SK-N-SH (cell line): ENCODE results near the gene GPR75. TPM values are rescaled to one million over a fixed set of nuclear protein-coding genes. Genes with fewer than 3 reads are reported as not detected.

ENCODE experiments used
- CTCF ChIA-PET: fragments of 300-600, 350-600 bp; formaldehyde crosslinking; extraction: SDS; loops from one replicate; lab custom pipeline; 2021; lab: Yijun Ruan, JAX
- POLR2A ChIA-PET: fragments of 350-600 bp; sonication (Branson Sonifier 250); formaldehyde crosslinking; extraction: SDS; loops from one replicate; lab custom pipeline; 2020; ENCODE audit warnings: antibody characterized with exemption, inconsistent platforms; lab: Yijun Ruan, JAX
- DNase-seq: peaks from one replicate; pipeline ENCODE4 v3.0.0; 2012
- H2AFZ ChIP-seq: fragments of 200-600 bp; sonication (generic); 2 replicates; pipeline ENCODE4 v1.8.1; 2016; ENCODE audit warnings: antibody characterized with exemption, mild to moderate bottlenecking, low read depth
- H3F3A ChIP-seq: fragments of 200-600 bp; sonication (generic); replicated peaks from 2 replicates; pipeline ENCODE3; 2016; ENCODE audit warnings: antibody characterized with exemption, mild to moderate bottlenecking; ENCODE audit not compliant: insufficient read depth
- H3K27ac ChIP-seq, 2 experiments: fragments of 200-500 bp in 1 of 2; fragments of 200-600 bp in 1 of 2; sonication (Bioruptor generic) in 1 of 2; sonication (generic), shearing (Covaris generic) in 1 of 2; 2 replicates each; pipeline versions ENCODE4 v1.5.1 to v1.6.1; 2014 to 2016; ENCODE audit warnings: low read depth in 2 of 2, inconsistent platforms in 1 of 2, low read length in 1 of 2, mild to moderate bottlenecking in 1 of 2, mixed read lengths in 1 of 2
- H3K27me3 ChIP-seq: fragments of 200-600 bp; sonication (generic), shearing (Covaris generic); 2 replicates; pipeline ENCODE4 v1.6.1; 2016; ENCODE audit warnings: mixed run types; ENCODE audit not compliant: insufficient read depth
- H3K36me3 ChIP-seq, 2 experiments: fragments of 200-500 bp in 1 of 2; fragments of 200-600 bp in 1 of 2; sonication (Bioruptor generic) in 1 of 2; sonication (generic) in 1 of 2; replicated peaks in 1 of 2; 2 replicates each; pipeline versions ENCODE3 to v1.5.1; 2014 to 2016; ENCODE audit warnings: low read length in 1 of 2, mild to moderate bottlenecking in 1 of 2; ENCODE audit not compliant: insufficient read depth in 2 of 2, control insufficient read depth in 1 of 2
- H3K4me1 ChIP-seq, 2 experiments: fragments of 200-500 bp in 1 of 2; fragments of 200-600 bp in 1 of 2; sonication (Bioruptor generic) in 1 of 2; sonication (generic), shearing (Covaris generic) in 1 of 2; 2 replicates each; pipeline versions ENCODE4 v1.5.1 to v1.6.1; 2014 to 2016; ENCODE audit warnings: low read depth in 1 of 2, low read length in 1 of 2, mixed run types in 1 of 2; ENCODE audit not compliant: insufficient read depth in 2 of 2, control insufficient read depth in 1 of 2
- H3K4me2 ChIP-seq: fragments of 200-600 bp; sonication (generic), shearing (Covaris generic); 2 replicates; pipeline ENCODE4 v1.6.1; 2017; ENCODE audit warnings: mixed run types
- H3K4me3 ChIP-seq, 2 experiments: fragments of 200-500 bp in 1 of 2; fragments of 200-600 bp in 1 of 2; sonication (Bioruptor generic) in 1 of 2; sonication (generic), shearing (Covaris generic) in 1 of 2; 2 replicates each; pipeline versions ENCODE4 v1.5.1 to v1.8.1; 2014 to 2016; ENCODE audit warnings: low read depth in 2 of 2, inconsistent platforms in 1 of 2, low read length in 1 of 2, mild to moderate bottlenecking in 1 of 2, mixed read lengths in 1 of 2, moderate library complexity in 1 of 2
- H3K79me2 ChIP-seq: fragments of 200-600 bp; sonication (generic); 2 replicates; pipeline ENCODE4 v1.8.1; 2017; ENCODE audit warnings: mild to moderate bottlenecking; ENCODE audit not compliant: insufficient read depth
- H3K9ac ChIP-seq: fragments of 200-600 bp; sonication (generic); 2 replicates; pipeline ENCODE4 v1.6.1; 2017; ENCODE audit warnings: mixed run types
- H3K9me2 ChIP-seq: fragments of 200-600 bp; sonication (generic); 2 replicates; pipeline ENCODE4 v1.6.1; 2017; ENCODE audit warnings: mixed run types
- H3K9me3 ChIP-seq: fragments of 200-600 bp; sonication (generic); 2 replicates; pipeline ENCODE4 v1.6.1; 2017; ENCODE audit warnings: mixed run types, mild to moderate bottlenecking, moderate library complexity
- H4K20me1 ChIP-seq: fragments of 200-600 bp; sonication (generic); 2 replicates; pipeline ENCODE4 v1.6.1; 2017; ENCODE audit warnings: mild to moderate bottlenecking, mixed run types; ENCODE audit not compliant: insufficient read depth
- CHD2 ChIP-seq: fragments of 150-350 bp; IDR thresholded peaks from 2 replicates; pipeline ENCODE4 v1.6.1; 2018; ENCODE audit warnings: low read length; ENCODE audit not compliant: partially characterized antibody
- ELF1 ChIP-seq: IDR thresholded peaks from 2 replicates; pipeline ENCODE4 v1.4.0; 2012
- FOSL2 ChIP-seq: IDR thresholded peaks from 2 replicates; pipeline ENCODE4 v1.4.0; 2012; ENCODE audit warnings: low read depth, mild to moderate bottlenecking, moderate library complexity, borderline replicate concordance
- FOXJ3 ChIP-seq: sonication (generic); formaldehyde crosslinking; IDR thresholded peaks from 2 replicates; pipeline ENCODE4 v1.5.1; 2020; ENCODE audit warnings: mild to moderate bottlenecking, missing genetic modification reagents
- FOXM1 ChIP-seq: IDR thresholded peaks from 2 replicates; pipeline ENCODE4 v1.4.0; 2012; ENCODE audit warnings: low read depth, mild to moderate bottlenecking
- GATA2 ChIP-seq: sonication (generic); formaldehyde crosslinking; IDR thresholded peaks from 2 replicates; pipeline ENCODE4 v1.5.0; 2020; ENCODE audit warnings: mild to moderate bottlenecking, missing genetic modification reagents
- JUND ChIP-seq: IDR thresholded peaks from 2 replicates; pipeline ENCODE4 v1.4.0; 2012
- NFIC ChIP-seq: IDR thresholded peaks from 2 replicates; pipeline ENCODE4 v1.4.0; 2012; ENCODE audit warnings: borderline replicate concordance
- NRF1 ChIP-seq: IDR thresholded peaks from 2 replicates; pipeline ENCODE4 v1.6.1; 2012; ENCODE audit warnings: low read depth, mild to moderate bottlenecking, low read length
- SIN3A ChIP-seq: IDR thresholded peaks from 2 replicates; pipeline ENCODE4 v1.6.1; 2012; ENCODE audit warnings: low read depth, mild to moderate bottlenecking, low read length, moderate library complexity, borderline replicate concordance
- TEAD4 ChIP-seq: IDR thresholded peaks from 2 replicates; pipeline ENCODE4 v1.4.0; 2012; ENCODE audit warnings: mild to moderate bottlenecking, borderline replicate concordance; ENCODE audit not compliant: insufficient read depth
- YY1 ChIP-seq: IDR thresholded peaks from 2 replicates; pipeline ENCODE4 v1.4.0; 2012; ENCODE audit warnings: low read depth, mild to moderate bottlenecking
- WGBS: methylation state at CpG from one replicate; pipeline ENCODE4 v1.1.6; 2017; ENCODE audit warnings: low lambda C conversion rate; 5-methylcytosine and 5-hydroxymethylcytosine counted together
- polyA plus RNA-seq, 3 experiments: library from polyadenylated mRNA; depleted of rRNA; stranded (reverse); fragments of >200 nt; gene quantifications; 2 replicates each; pipeline ENCODE4 v1.2.3, GENCODE V29; 2012
- TF ChIP-seq, protein P1 (sequence below): fragments of 150-350 bp; IDR thresholded peaks from 2 replicates; pipeline ENCODE4 v1.6.1; 2017; ENCODE audit warnings: antibody characterized with exemption, low read length, low read depth, borderline replicate concordance
- TF ChIP-seq, protein P2 (sequence below): fragments of 200-600 bp; sonication (generic); IDR thresholded peaks from 2 replicates; pipeline ENCODE4 v1.6.1; 2017; ENCODE audit warnings: antibody characterized with exemption, mild to moderate bottlenecking, moderate library complexity
- TF ChIP-seq, protein P3 (sequence below): IDR thresholded peaks from 2 replicates; pipeline ENCODE4 v1.4.0; 2012; ENCODE audit warnings: low read depth, borderline replicate concordance
- TF ChIP-seq, protein P4 (sequence below): IDR thresholded peaks from 2 replicates; pipeline ENCODE4 v1.4.0; 2012; ENCODE audit warnings: low read depth

GPR75 gene
- polyA plus RNA-seq, 1 of the 3 experiments (the other 2 are of a cell fraction), result 1.8 TPM

DNA sequence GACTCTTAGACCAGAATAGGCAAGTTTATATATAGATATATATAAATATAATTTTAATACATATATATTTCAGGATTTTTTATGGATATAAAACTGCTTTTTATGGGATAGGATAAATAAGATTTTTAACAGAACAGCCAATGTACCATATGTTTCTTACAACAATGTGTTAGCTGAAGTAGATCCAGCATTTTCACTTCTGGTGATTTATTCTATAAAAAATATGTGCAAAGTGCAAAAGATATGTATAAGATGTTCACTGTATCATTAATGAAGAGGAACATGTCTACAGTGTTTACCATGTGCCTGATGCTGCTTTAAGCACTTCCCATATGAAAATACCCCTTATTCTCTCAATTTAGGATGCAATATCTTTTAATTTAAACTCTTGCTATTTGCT, 22.2 kb upstream of the GPR75 start:
- H3K9me3 ChIP-seq, result no peaks in the 10 kb centered on the region
- no peak overlapping the region for H3K4me3 ChIP-seq
- TF ChIP-seq, protein P1, sequence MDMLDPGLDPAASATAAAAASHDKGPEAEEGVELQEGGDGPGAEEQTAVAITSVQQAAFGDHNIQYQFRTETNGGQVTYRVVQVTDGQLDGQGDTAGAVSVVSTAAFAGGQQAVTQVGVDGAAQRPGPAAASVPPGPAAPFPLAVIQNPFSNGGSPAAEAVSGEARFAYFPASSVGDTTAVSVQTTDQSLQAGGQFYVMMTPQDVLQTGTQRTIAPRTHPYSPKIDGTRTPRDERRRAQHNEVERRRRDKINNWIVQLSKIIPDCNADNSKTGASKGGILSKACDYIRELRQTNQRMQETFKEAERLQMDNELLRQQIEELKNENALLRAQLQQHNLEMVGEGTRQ, result no peak
- no peak for TF ChIP-seq JUND
- TF ChIP-seq NFIC, result no peak
- TF ChIP-seq FOXJ3 (CRISPR knock-in tag), result no peak
- no peak for TF ChIP-seq FOSL2
- TF ChIP-seq SIN3A, result no peak
- TF ChIP-seq TEAD4, result no peak
- H3K9ac ChIP-seq, result no peak overlapping the region
- H3K4me1 ChIP-seq, result peaks cover 0 to 13% of the 10 kb centered on the region in 2 experiments; a peak in 3 of 4 replicates
- H3F3A ChIP-seq, result peaks cover 12% of the 10 kb centered on the region
- H3K79me2 ChIP-seq, result no peaks in the 10 kb centered on the region
- H3K27me3 ChIP-seq, result no peaks in the 10 kb centered on the region
- H4K20me1 ChIP-seq, result no peaks in the 10 kb centered on the region
- no peak overlapping the region for H2AFZ ChIP-seq
- no peak for DNase-seq
- no peaks in the 10 kb centered on the region for H3K9me2 ChIP-seq
- H3K27ac ChIP-seq, result no peak overlapping the region
- ChIA-PET POLR2A (no interaction called here), CTCF (interaction anchor here (1.0 kb wide), 1 partner anchor 35 kb away, joined by 4 read pairs; no protein-coding TSS in a partner anchor)
- H3K36me3 ChIP-seq, result peaks cover 49 to 69% of the 10 kb centered on the region in 2 experiments
- no peak overlapping the region for H3K4me2 ChIP-seq

DNA sequence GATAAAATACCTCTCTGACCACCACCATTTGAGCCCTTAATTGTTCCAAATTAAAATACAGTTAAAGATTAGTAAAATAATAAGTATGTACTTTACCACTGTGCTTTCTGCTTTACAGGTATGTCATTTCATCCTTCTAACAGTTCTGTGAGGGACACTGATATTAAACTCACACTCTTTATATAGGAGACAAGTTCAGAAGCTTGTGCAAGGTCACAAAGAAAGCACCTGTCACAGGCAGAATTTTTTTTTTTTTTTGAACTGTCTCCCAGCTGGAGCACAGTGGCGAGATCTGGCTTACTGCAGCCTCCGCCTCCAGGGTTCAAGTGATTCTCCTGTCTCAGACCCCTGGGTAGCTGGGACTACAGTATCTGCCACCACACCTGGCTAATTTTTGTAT, 21.6 kb upstream of the GPR75 start:
- Histone ChIP-seq H3K36me3 (peaks cover 43 to 63% of the 10 kb centered on the region in 2 experiments), H3F3A (peaks cover 12% of the 10 kb centered on the region), H3K9me2 (no peaks in the 10 kb centered on the region), H3K9me3 (no peaks in the 10 kb centered on the region), H3K4me3 (no peak overlapping the region), H4K20me1 (no peaks in the 10 kb centered on the region), H3K27ac (peak overlapping the region in 1 of 2 experiments; percentile 38; a peak in 3 of 4 replicates), H3K9ac (no peak overlapping the region), H3K79me2 (no peaks in the 10 kb centered on the region), H2AFZ (no peak overlapping the region), H3K27me3 (no peaks in the 10 kb centered on the region), H3K4me2 (no peak overlapping the region), H3K4me1 (peaks cover 0 to 13% of the 10 kb centered on the region in 2 experiments; a peak in 3 of 4 replicates)
- DNase-seq, result no peak
- ChIA-PET CTCF (interaction anchor here (1.0 kb wide), 1 partner anchor 36 kb away, joined by 4 read pairs; no protein-coding TSS in a partner anchor), POLR2A (no interaction called here)
- TF ChIP-seq, protein P2, sequence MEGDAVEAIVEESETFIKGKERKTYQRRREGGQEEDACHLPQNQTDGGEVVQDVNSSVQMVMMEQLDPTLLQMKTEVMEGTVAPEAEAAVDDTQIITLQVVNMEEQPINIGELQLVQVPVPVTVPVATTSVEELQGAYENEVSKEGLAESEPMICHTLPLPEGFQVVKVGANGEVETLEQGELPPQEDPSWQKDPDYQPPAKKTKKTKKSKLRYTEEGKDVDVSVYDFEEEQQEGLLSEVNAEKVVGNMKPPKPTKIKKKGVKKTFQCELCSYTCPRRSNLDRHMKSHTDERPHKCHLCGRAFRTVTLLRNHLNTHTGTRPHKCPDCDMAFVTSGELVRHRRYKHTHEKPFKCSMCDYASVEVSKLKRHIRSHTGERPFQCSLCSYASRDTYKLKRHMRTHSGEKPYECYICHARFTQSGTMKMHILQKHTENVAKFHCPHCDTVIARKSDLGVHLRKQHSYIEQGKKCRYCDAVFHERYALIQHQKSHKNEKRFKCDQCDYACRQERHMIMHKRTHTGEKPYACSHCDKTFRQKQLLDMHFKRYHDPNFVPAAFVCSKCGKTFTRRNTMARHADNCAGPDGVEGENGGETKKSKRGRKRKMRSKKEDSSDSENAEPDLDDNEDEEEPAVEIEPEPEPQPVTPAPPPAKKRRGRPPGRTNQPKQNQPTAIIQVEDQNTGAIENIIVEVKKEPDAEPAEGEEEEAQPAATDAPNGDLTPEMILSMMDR, result no peak
- TF ChIP-seq, protein P3, sequence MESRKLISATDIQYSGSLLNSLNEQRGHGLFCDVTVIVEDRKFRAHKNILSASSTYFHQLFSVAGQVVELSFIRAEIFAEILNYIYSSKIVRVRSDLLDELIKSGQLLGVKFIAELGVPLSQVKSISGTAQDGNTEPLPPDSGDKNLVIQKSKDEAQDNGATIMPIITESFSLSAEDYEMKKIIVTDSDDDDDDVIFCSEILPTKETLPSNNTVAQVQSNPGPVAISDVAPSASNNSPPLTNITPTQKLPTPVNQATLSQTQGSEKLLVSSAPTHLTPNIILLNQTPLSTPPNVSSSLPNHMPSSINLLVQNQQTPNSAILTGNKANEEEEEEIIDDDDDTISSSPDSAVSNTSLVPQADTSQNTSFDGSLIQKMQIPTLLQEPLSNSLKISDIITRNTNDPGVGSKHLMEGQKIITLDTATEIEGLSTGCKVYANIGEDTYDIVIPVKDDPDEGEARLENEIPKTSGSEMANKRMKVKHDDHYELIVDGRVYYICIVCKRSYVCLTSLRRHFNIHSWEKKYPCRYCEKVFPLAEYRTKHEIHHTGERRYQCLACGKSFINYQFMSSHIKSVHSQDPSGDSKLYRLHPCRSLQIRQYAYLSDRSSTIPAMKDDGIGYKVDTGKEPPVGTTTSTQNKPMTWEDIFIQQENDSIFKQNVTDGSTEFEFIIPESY, result no peak
- no peak for TF ChIP-seq CHD2
- TF ChIP-seq, protein P4, sequence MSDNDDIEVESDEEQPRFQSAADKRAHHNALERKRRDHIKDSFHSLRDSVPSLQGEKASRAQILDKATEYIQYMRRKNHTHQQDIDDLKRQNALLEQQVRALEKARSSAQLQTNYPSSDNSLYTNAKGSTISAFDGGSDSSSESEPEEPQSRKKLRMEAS, result no peak
- no peak for TF ChIP-seq GATA2 (CRISPR knock-in tag)
- TF ChIP-seq FOXM1, result no peak
- TF ChIP-seq ELF1, result no peak
- no peak for TF ChIP-seq YY1
- TF ChIP-seq NRF1, result no peak
- 93% methylated on average over 2 of the region's 2 CpGs for WGBS
